COLO668 (cell line): ENCODE data around the gene TUFM.
"Not testable (repeated sequence)": the region's sequence is repeated elsewhere in the genome, so short reads cannot be mapped to it uniquely, and the experiment has no call there.

Source experiments
- DNase-seq: peaks from one replicate; lab custom pipeline; 2025; ENCODE audit not compliant: unreplicated experiment; lab: John Stamatoyannopoulos, UW

TUFM gene

DNA sequence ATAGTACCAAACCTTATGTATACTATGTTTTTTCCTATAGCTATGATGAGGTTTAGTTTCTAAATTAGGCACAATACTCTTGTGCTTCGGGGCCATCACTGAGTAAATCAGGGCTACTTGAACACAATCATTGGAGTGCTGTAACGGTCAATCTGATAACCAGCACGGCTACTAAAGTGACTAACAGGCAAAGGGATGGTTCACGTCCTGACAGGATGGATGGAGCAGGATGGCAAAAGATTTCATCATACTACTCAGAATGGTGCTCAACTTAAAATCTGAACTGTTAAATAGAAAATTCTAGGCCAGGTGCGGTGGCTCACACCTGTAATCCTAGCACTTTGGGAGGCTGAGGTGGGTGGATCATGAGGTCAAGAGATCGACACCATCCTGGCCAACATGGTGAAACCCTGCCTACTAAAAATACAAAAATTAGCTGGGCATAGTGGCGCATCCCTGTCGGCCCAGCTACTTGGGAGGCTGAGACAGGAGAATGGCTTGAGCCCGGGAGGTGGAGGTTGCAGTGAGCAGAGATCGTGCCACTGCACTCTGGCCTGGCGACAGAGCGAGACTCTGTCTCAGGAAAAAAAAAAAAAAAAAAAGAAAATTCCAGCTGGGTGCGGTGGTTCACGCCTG is 7.0 kb downstream of the TUFM start:
- no peak for DNase-seq

DNA sequence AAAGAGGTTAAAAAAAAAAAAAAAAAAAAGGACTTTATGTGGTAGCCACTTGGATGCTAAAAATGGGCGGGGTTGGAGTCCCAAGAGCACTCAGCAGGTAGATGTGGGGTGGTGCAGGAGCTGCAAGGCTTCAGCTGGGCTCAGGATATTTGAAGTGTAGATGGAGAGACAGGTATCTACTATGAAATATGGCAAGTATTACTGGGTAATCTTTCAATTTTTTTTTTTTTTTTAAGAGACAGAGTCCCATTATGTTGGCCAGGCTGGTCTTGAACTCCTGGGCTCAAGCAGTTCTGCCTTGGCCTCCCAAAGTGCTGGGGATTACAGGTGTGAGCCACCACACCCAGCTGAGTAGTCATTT is 7.6 kb downstream of the TUFM start:
- DNase-seq, result no peak

DNA sequence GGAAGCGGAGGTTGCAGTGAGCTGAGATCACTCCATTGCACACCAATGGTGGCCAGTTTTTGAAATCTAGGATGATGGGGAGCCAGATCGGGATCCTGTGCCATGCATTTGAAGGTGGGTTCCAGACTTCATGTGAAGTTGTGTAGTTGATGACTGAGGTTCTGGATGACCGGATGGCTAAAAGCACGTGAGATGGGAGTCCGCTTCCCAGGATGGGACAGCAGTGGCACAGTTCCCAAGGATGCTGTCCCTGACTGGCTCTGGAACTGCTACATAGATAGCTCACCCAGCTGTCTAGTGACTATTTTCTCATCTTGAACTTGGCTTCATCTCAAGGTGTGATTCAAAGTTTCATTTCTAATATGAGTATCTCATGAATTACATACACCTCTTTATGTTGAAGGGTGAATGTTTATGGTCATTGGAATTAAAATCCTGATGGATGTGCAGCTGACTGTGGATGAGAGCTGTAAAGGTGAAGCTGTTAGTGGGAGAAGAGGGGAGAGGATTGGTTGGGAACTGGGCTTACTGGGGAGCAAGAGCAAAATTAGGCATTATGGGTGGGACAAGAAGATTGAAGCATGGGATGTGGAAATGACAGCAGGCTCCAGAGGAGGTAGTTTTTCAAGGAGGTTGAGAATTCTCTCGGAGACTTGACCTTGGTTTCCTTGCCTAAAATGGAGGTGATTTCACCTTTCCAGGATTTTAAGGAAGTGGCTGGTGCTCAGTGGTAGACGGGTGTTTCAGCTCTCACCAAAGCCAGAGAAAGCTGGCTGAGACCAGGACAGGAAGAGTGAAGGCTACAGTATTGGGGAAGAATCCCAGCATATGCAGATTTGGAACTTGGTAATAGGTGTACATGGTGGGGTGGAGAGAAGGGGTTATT is 8.2 kb downstream of the TUFM start:
- no peak for DNase-seq

DNA sequence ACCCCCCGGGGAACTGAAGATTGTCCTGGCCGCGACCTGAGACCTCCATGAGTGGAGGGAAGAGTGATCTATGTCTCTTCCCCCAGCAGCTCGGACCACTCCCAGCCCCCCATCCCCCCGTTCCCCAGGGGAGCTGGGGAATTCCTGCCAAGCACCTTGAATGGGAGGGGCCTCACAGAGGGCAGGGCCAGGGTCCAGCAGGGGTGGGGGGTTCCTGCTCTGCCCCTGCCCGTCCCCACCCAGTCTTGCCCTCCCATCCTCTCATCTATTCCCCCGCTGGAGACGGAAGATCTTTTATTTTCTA is 9.4 kb downstream of the TUFM start:
- no peak for DNase-seq

DNA sequence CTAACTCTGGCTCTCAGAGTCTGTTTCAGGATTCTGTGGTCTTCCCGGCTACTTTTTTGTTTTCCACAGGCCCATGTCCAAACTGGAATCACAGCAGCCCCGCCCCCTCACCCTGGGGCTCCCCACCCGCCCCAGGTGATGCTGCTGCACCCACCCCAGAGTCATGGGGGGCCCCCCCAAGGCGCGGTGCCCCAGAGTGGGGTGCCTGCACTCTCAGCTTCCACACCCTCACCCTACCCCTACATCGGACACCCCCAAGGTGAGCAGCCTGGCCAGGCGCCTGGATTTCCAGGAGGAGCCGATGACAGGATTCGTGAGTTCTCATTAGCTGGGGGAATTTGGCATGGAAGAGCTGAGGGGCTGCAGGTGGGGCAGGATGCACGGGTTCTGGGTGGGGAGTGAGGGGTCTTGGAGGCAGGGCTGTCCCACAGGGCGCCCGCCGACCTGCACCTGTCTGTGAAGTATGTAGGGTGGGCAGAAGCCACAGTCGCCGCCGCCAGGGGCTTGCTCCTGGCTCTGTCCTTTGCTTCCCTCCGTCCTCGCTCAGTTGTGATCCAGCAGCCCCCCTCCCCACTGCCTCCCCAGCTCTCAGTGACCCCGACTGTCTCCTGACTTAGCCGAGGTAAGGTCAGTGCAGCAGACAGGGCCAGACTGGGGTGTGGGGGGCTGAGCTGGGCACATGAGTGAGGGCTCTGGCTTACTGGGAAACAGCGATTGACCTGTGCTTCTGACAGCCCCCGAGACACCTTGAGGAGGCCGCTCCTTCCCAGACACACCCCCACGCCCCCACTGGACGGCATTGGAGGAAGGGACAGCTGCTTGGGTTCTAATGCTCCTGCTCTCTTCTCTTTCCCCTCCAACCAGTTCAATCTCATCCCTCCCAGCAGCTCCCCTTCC is 10.0 kb downstream of the TUFM start:
- no peak for DNase-seq

DNA sequence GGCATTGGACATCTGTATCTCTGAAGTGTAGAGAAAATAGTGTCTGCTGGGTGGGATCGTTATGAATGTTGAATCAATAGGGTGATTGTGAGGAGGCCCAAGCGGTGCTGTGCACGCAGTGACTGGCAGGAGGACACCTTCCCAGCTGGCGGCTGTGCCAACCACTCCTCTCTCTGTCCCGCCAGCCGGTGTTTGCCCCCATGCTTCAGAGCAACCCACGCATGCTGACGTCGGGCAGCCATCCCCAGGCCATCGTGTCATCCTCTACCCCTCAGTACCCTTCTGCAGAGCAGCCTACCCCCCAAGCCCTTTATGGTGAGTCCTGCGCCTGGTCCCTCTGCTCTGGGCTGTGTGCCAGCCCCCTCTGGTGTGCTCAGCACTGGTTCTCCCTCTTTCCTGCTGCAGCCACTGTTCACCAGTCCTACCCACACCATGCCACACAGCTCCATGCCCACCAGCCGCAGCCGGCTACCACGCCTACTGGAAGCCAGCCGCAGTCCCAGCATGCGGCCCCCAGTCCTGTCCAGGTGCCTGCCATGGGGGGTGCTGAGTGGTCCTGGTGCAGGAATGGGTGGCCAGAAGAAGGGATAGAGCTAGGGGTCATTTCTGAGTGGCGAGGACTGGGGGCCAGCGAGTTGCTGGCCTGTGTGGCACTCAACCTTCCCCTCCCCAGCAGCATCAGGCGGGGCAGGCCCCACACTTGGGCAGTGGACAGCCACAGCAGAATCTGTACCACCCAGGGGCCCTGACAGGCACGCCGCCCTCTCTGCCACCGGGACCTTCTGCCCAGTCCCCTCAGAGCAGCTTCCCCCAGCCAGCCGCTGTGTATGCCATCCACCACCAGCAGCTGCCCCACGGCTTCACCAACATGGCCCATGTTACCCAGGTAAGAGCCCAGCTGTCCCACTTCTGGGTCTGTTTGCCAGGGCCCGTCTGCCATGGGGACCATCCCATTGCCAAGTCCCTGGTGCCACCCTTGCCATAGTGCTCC is 11.0 kb downstream of the TUFM start:
- DNase-seq, result no peak

DNA sequence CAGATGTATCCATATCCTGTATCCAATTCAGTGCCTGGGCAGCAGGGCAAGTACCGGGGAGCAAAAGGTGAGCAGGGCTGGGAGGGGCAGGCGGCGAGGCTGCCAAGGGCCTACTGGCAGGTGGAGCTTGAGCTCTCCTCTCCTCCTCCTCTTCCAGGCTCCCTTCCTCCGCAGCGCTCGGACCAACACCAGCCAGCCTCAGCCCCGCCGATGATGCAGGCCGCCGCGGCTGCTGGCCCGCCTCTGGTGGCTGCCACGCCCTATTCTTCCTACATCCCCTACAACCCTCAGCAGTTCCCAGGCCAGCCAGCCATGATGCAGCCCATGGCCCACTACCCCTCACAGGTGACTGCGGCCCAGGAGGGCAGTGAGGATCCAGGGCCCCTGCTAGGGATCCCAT is 11.8 kb downstream of the TUFM start:
- no peak for DNase-seq

DNA sequence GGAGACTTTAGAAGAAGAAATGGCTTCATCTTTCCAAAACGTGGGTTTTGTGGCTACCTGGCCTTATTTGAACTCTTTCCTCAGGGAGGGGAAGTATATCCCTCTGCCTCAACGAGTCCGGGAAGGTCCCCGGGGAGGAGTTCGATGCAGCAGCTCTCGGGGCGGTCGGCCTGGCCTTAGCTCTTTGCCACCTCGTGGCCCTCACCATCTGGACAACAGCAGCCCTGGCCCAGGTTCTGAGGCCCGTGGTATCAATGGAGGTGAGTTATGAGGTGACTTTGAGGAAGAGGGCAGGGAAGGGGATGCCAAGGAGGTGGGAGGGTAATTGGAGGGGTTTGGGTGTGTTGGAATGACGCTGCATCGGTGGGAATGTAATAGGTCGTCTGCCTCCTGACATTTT is 15.6 kb downstream of the TUFM start:
- no peak for DNase-seq

DNA sequence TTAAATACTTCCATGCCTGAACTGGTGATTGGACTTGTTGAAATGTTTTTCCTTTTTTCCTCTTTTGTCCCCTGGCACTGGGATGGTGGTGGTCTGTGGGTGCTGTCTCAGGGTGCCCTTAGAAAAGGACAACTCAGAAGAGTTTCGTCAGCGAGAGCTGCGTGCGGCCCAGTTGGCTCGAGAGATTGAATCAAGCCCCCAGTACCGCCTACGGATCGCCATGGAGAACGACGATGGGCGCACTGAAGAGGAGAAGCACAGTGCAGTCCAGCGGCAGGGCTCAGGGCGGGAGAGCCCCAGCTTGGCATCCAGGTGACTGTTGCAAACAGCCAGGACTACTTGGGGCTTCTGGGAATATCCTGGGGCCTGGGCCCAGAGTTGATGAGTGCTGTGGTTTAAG is 16.4 kb downstream of the TUFM start:
- no peak for DNase-seq

DNA sequence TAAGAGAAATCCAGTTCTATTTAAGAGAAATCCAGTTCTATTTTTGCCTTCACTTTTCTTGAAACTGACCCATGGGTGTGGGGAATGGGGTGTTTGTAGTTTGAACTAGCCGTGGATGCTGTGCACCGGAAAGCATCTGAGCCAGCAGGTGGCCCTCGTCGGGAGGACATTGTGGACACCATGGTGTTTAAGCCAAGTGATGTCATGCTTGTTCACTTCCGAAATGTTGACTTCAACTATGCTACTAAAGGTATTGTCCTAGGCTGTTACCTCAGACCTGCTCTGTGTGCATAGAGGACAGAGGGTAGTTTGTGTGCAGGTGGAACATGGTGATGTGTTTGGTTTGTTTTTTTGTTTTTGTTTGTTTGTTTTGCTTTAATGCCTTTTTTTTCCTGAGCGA is 20.0 kb downstream of the TUFM start:
- peak; percentile 11 for DNase-seq

DNA sequence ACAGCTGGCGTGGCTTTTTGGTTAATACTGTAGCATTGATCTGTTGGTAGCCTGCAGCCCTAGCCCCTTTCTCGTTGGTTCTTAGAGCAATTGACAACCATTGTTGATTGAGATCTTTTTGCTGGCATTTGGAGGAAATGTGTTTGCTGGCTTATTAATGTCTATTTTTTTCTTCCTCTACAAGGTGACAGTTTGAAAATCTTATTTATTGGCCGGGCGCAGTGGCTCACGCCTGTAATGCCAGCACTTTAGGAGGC is 21.5 kb downstream of the TUFM start:
- no peak for DNase-seq

DNA sequence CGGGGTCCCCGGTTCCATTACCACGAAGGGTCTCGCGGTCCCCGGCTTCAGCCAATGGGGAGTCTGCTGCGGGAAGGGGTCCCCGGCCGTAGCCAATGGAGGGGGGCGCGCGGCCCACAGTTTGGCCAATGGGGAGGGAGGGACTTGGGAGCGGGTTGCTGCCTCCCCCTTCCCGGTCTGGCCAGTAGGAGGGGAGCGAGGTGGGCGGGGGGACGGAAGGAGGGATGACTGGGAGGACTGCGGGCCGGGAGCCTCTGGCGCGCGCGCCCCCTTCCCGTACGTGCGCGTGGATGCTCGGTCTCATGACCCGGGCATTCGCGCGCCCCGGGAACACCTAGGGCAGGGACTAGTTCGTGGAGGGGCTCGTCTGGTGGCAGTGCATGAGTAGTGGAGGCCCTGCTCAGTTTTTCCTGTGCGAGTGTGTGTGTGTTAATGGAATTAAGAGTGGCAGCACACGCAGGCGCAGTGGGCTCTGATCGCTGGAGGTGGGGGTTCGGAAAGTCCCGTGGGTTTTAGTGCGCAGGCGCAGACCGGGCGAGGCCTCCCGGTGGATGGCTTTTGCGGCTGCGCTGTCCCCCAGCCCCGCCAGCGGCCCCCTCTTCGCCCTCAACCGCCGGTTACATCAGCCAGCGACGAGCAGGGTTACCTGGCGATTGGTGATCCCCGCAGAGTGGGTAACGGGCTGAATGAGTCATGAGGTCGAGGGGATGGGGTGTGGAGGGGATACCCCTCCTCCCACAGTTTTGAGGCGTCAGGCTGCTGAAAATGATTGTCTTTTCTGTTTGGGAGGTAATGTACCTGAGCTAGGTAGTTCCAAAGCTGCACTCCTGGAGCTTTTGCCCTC is 22.1 kb downstream of the TUFM start:
- DNase-seq, result peak; percentile 97

DNA sequence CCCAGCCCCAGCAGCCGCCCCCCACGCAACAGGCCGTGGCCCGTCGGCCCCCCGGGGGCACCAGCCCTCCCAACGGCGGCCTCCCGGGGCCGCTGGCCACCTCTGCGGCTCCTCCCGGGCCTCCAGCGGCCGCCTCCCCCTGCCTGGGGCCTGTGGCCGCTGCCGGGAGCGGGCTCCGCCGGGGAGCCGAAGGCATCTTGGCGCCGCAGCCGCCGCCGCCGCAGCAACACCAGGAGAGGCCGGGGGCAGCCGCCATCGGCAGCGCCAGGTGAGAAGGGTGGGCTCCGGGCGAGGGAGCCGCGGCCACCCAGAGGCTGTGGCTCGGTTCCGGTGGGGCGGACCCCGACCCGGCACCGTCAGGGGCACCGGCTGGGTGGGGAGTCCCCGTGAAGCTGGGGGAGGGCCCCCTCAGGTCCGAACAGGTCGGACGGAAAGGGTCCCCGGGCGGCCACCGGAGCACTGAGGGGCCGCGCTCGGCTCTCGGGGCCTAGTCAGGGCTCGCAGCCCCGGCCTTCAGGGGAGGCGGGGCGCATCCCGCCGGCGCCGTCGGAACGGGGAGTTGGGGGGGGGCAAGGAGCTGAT is 22.8 kb downstream of the TUFM start:
- no peak for DNase-seq

DNA sequence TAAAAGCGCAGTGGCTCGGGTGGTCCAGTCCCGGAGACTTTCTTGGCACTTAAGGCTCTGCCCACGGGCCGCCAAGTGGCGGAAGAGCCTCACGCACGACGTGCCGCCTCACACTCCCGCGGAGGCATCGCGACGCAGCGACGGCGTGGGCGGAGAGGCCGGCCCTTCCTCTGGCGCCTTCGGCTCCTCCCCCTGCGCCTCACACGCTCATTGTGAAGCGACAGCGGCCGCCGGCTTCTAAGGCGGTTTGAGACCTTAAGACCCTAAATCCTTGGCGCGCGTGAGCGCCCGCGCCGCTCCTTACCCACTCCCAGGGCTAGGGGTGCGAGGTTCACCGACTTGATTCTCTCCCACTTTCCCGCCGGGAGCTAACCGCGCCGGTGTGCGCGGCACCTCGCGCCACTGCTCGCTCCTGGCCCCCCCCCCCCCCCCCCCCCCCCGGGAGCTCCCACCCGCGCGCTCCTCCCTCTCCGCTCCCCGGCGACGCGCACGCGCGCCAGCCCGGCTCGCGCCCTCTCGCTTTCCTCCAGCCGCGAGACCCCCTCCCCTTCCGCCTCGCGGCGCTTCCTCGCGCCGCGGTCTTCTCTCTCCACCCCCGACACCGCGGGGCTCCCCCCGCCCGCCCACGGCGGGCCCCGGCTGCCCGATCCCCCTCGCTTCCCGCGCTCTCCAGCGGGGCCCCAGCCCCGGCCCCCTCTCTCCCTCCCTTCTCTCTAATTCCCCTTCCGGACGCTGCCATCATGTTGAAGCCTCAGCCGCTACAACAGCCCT is 23.4 kb downstream of the TUFM start, which contains the start of gene ATXN2L:
ATXN2L (plus strand) TSS at position 480 of the 771 bp plus-strand sequence; CDS start at position 741, 261 bp downstream.
- DNase-seq, result peak; percentile 97

DNA sequence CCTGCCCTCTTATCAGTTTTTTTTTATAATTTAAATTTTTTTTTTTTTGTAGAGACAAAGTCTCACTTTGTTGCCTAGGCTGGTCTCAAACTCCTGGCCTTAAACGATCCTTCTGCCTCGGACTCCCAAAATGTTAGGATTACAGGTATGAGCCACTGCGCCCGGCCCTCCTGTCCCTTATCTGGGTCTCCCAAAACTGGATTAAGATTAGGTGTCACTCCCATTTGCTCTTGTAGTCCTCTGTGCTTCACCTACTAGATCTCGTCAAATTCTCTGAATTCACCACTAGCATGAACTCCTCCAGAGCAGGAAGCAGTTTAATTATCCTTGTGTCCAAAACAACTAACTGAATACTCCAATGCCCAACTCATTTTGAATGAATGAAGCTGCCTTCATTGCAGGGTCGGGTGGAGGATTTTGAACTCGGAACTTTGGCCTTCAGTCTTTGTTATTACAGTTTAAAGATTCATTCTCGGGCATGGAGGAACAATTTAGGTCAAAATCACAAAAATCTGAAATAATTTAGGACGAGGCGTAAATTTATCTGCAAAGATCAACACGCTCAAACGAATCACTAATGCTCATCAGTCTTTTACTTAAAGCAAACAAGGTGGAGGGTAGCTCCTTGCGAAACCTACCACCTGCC is 24.2 kb downstream of the TUFM start:
- no peak for DNase-seq

DNA sequence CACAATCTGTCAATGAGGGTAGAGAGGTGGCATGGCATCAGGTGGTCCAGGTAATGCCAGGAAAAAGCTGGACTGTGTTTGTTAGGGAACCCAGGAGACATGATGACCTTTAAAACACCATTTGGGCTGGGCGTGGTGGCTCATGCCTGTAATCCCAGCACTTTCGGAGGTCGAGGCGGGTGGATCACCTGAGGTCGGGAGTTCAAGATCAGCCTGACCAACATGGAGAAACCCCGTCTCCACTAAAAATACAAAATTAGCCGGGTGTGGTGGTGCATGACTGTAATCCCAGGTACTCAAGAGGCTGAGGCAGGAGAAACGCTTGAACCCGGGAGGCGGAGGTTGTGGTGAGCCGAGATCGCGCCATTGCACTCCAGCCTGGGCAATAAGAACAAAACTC is 25.6 kb downstream of the TUFM start:
- not testable (repeated sequence) for DNase-seq

DNA sequence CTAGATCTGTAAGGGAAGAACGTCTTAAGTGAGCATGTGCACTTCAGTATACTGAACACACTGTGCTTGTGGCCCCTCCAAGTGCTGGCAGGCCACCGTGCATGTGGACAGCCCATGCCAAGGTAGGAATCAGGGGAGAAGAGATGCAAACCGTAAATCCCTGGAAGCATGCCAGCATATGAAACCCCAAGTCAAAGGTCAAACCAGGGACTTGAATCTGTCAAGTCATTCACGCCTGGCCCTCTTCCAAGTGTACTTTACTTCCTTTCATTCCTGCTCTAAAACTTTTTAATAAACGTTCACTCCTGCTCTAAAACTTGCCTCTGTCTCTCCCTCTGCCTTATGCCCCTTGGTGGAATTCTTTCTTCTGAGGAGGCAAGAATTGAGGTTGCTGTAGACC is 26.1 kb downstream of the TUFM start:
- DNase-seq, result no peak

DNA sequence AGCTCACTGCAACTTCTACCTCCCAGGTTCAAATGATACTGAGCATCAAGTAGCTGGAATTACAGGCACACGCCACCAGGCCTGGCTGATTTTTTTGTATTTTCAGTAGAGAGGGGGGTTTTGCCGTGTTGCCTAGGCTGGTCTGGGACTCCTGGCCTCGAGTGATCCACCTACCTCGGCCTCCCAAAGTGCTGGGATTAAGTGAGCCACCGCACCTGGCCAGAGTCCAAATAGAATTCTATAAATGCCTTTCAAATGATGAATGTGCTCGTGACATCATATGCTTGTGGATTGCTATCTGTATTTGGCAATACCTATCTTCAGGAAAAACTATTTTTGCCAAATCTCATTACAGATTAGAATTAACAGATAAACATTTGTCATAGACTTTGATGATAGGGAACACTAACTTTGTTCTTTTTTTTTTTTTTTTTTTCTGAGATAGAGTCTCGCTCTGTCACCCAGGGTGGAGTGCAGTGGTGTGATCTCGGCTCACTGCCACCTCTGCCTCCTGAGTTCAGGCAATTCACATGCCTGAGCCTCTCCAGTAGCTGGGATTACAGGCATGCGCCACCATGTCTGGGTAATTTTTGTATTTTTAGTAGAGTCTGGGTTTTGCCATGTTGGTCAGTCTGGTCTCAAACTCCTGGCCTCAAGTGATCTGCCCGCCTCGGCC is 38.6 kb downstream of the TUFM start:
- not testable (repeated sequence) for DNase-seq
